ENCODE data around the gene BMP10.

BMP10 gene

GRCh38 chr2:68834737-68835376 is 36.3 kb downstream of the BMP10 start:
- DNase-seq (ENCODE audit: low read depth), result no peak
- TF ChIP-seq, protein P1, sequence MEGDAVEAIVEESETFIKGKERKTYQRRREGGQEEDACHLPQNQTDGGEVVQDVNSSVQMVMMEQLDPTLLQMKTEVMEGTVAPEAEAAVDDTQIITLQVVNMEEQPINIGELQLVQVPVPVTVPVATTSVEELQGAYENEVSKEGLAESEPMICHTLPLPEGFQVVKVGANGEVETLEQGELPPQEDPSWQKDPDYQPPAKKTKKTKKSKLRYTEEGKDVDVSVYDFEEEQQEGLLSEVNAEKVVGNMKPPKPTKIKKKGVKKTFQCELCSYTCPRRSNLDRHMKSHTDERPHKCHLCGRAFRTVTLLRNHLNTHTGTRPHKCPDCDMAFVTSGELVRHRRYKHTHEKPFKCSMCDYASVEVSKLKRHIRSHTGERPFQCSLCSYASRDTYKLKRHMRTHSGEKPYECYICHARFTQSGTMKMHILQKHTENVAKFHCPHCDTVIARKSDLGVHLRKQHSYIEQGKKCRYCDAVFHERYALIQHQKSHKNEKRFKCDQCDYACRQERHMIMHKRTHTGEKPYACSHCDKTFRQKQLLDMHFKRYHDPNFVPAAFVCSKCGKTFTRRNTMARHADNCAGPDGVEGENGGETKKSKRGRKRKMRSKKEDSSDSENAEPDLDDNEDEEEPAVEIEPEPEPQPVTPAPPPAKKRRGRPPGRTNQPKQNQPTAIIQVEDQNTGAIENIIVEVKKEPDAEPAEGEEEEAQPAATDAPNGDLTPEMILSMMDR (IDR thresholded peaks at IDR 0.05; ENCODE audit: control insufficient read depth, extremely low read depth, insufficient read depth), result no peak
- H3K4me3 ChIP-seq (ENCODE audit: low read depth, low read length), result no peak overlapping the region

DNA sequence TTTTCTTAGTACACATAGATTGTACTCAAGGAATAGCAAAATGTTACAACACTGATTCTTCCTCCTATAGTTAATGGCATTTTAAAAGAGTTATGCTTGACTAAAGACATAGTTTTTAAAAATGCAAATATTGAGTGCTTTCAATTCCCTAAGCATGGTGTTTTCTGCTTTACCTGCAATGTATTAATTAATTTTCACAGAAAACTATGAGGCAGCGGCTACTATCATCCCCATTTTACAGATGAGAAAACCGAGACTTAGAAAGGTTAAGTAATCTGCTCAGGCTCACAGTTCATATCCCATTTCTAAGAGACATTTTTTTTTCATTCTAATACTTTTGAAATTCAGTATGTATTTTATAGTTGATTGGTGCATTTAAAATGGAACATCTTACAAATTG is 38.0 kb downstream of the BMP10 start:
- no peak for DNase-seq (ENCODE audit: low read depth)

GRCh38 chr2:68832233-68832869 is 38.8 kb downstream of the BMP10 start:
- no peak for DNase-seq (ENCODE audit: low read depth)
- H3K4me3 ChIP-seq (ENCODE audit: low read depth, low read length), result no peak overlapping the region
- TF ChIP-seq, protein P1 (IDR thresholded peaks at IDR 0.05; ENCODE audit: control insufficient read depth, extremely low read depth, insufficient read depth), result no peak

More for the DNA sequence above, 38.0 kb downstream of the BMP10 start:
- TF ChIP-seq, protein P1 (IDR thresholded peaks at IDR 0.05; ENCODE audit: control insufficient read depth, extremely low read depth, insufficient read depth), result no peak
- H3K4me3 ChIP-seq (ENCODE audit: low read depth, low read length), result no peak overlapping the region

- TF ChIP-seq, protein P1 (IDR thresholded peaks at IDR 0.05; ENCODE audit: control insufficient read depth, extremely low read depth, insufficient read depth), result no peak
- no peak overlapping the region for H3K4me3 ChIP-seq (ENCODE audit: low read depth, low read length)
- no peak for DNase-seq (ENCODE audit: low read depth)
Observed at GRCh38 chr2:68831686-68832232, 39.4 kb downstream of the BMP10 start.

DNA sequence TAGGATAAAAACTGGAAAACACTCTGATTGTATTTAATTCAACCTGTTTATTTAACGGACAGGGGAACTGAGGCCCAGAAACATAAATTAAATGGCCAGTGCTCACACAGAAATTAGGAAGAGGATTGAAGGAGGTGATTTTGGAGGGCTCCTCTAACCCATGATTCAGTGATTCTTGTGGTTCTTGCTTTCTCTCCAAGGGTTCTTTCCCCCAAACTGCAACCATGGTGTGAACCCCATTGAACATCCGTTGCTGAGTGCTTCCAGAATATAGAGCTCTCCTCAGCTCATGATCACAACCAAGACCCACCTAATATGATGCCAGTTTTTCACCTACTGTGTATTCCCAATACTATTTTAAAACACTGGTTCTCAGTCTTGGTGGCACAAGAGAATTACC is 41.4 kb downstream of the BMP10 start:
- no peak for DNase-seq (ENCODE audit: low read depth)
- no peak overlapping the region for H3K4me3 ChIP-seq (ENCODE audit: low read depth, low read length)
- TF ChIP-seq, protein P1 (IDR thresholded peaks at IDR 0.05; ENCODE audit: control insufficient read depth, extremely low read depth, insufficient read depth), result no peak

- DNase-seq (ENCODE audit: low read depth), result peak; percentile 85
- TF ChIP-seq, protein P1 (IDR thresholded peaks at IDR 0.05; ENCODE audit: control insufficient read depth, extremely low read depth, insufficient read depth), result no peak
- no peak overlapping the region for H3K4me3 ChIP-seq (ENCODE audit: low read depth, low read length)
Observed at GRCh38 chr2:68828887-68829708, 42.1 kb downstream of the BMP10 start.
